ENCODE results near the gene NPFF. TPM values are rescaled to one million over a fixed set of nuclear protein-coding genes. Genes with fewer than 3 reads are reported as not detected.
"Not testable (repeated sequence)": the region's sequence is repeated elsewhere in the genome, so short reads cannot be mapped to it uniquely, and the experiment has no call there.

Gene NPFF
- under 1 TPM in 1 of 4 donors, not detected in 3; 0.70 TPM for total RNA-seq

GRCh38 chr12:53506881-53507602 lies at the start of gene NPFF:
NPFF (minus strand) TSS chr12:53507484; CDS start chr12:53507474, 10 bp downstream.
- peak within 1 kb of the TSS in 1 of 4 donors; percentile 51 for H3K27ac ChIP-seq
- H3K36me3 ChIP-seq = peaks cover 0 to 76% (median 22%) of the 10 kb centered on the region in 3 donors
- intact Hi-C loops (cut with DNase I) = loop anchor here (10.0 kb wide), 1 partner anchor 52 kb away; the partner anchor contains the start of gene PCBP2
- H3K4me3 ChIP-seq = no peak within 1 kb of the TSS
- TF ChIP-seq POLR2A (IDR thresholded peaks at IDR 0.05) = no peak
- TF ChIP-seq CTCF (IDR thresholded peaks at IDR 0.05) = no peak
- WGBS, 2 donors = 91 to 92% methylated on average over 8 to 9 of the region's 9 CpGs
- no peak for DNase-seq
- H3K9me3 ChIP-seq = no peaks in the 10 kb centered on the region
- H3K4me1 ChIP-seq = peaks cover 3 to 31% (median 10%) of the 10 kb centered on the region in 3 donors
- H3K27me3 ChIP-seq = no peaks in the 10 kb centered on the region

GRCh38 chr12:53552361-53553327 lies 45.4 kb upstream of the NPFF start:
- Histone ChIP-seq H3K36me3 (peaks cover 0 to 53% (median 16%) of the 10 kb centered on the region in 3 donors), H3K9me3 (no peaks in the 10 kb centered on the region), H3K27me3 (no peaks in the 10 kb centered on the region), H3K27ac (no peak overlapping the region), H3K4me1 (peaks cover 0 to 14% (median under 1%) of the 10 kb centered on the region in 3 donors), H3K4me3 (no peak overlapping the region)
- intact Hi-C loops (cut with DNase I) = loop anchor here (10.0 kb wide), 1 partner anchor 52 kb away; no protein-coding TSS in a partner anchor
- 86 to 87% methylated on average over 13 to 14 of the region's 14 CpGs for WGBS, 2 donors
- TF ChIP-seq POLR2A (IDR thresholded peaks at IDR 0.05) (no peak), CTCF (IDR thresholded peaks at IDR 0.05) (no peak)
- no peak for DNase-seq

GRCh38 chr12:53551889-53552291 lies 44.6 kb upstream of the NPFF start:
- peaks cover 0 to 58% (median 16%) of the 10 kb centered on the region in 3 donors for H3K36me3 ChIP-seq
- H3K27me3 ChIP-seq = no peaks in the 10 kb centered on the region
- no peak for DNase-seq
- H3K9me3 ChIP-seq = no peaks in the 10 kb centered on the region
- H3K4me1 ChIP-seq = peaks cover 0 to 7% (median 0%) of the 10 kb centered on the region in 3 donors
- intact Hi-C loops (cut with DNase I) = loop anchor here (10.0 kb wide), 1 partner anchor 53 kb away; no protein-coding TSS in a partner anchor
- no peak overlapping the region for H3K4me3 ChIP-seq
- no peak overlapping the region for H3K27ac ChIP-seq
- TF ChIP-seq CTCF (IDR thresholded peaks at IDR 0.05) = no peak
- 96% methylated on average over 2 of the region's 2 CpGs for WGBS, 2 donors

- H3K9me3 ChIP-seq = no peaks in the 10 kb centered on the region
- no peak overlapping the region for H3K4me3 ChIP-seq
- WGBS, 2 donors = 72 to 79% methylated on average over 1 of the region's 1 CpG
- TF ChIP-seq CTCF (IDR thresholded peaks at IDR 0.05) = no peak
- no peak for TF ChIP-seq POLR2A (IDR thresholded peaks at IDR 0.05)
- H3K27ac ChIP-seq = no peak overlapping the region
- peaks cover 0 to 6% (median 0%) of the 10 kb centered on the region in 3 donors for H3K4me1 ChIP-seq
- no peak for DNase-seq
- intact Hi-C loops (cut with DNase I) = loop anchor here (10.0 kb wide), 1 partner anchor 54 kb away; no protein-coding TSS in a partner anchor
- H3K36me3 ChIP-seq = peaks cover 0 to 69% (median 16%) of the 10 kb centered on the region in 3 donors
- no peaks in the 10 kb centered on the region for H3K27me3 ChIP-seq
These were observed 43.3 kb upstream of the NPFF start for GRCh38 chr12:53550595-53550994.

- H3K4me3 ChIP-seq, H3K27ac ChIP-seq, H3K27me3 ChIP-seq, H3K4me1 ChIP-seq, H3K9me3 ChIP-seq, DNase-seq: not testable (repeated sequence)
- 100% methylated on average over 3 to 8 of the region's 8 CpGs for WGBS, 2 donors
- intact Hi-C loops (cut with DNase I) = loop anchor here (10.0 kb wide), 1 partner anchor 55 kb away; no protein-coding TSS in a partner anchor
- H3K36me3 ChIP-seq = peaks cover 0 to 74% (median 16%) of the 10 kb centered on the region in 3 donors
These were observed 42.8 kb upstream of the NPFF start for GRCh38 chr12:53550131-53550530.

GRCh38 chr12:53548354-53548753 lies 41.1 kb upstream of the NPFF start:
- DNase-seq; H3K27ac ChIP-seq; intact Hi-C loops (cut with DNase I); H3K27me3 ChIP-seq; H3K9me3 ChIP-seq; H3K4me3 ChIP-seq: not testable (repeated sequence)
- 96% methylated on average over 5 to 6 of the region's 6 CpGs for WGBS, 2 donors
- Histone ChIP-seq H3K36me3 (peaks cover 0 to 81% (median 16%) of the 10 kb centered on the region in 3 donors), H3K4me1 (peaks cover 0 to 25% (median 10%) of the 10 kb centered on the region in 3 donors)

All from esophagus squamous epithelium (tissue), 5 donors.